Transverse colon (tissue), 4 donors: ENCODE results near the gene ZBTB9. TPM values are rescaled to one million over a fixed set of nuclear protein-coding genes. Genes with fewer than 3 reads are reported as not detected.

Experiments used
- DNase-seq: peaks from one replicate; pipeline ENCODE4 v3.0.0-alpha.2; 2019
- H3K27ac ChIP-seq, 4 donors: fragments of 200-600 bp; sonication (generic); 2 replicates each; pipeline ENCODE4 v1.5.1; 2016 to 2018; ENCODE audit warnings: inconsistent platforms in 4 of 4
- H3K27me3 ChIP-seq: fragments of 200-600 bp; sonication (generic); 2 replicates; pipeline ENCODE4 v1.5.1; 2017; ENCODE audit warnings: inconsistent platforms
- H3K36me3 ChIP-seq, 4 donors: fragments of 200-600 bp; sonication (generic); 2 replicates each; pipeline ENCODE4 v1.5.1; 2017 to 2019; ENCODE audit warnings: inconsistent platforms in 4 of 4
- H3K4me1 ChIP-seq, 4 donors: fragments of 200-600 bp; sonication (generic); 2 replicates each; pipeline ENCODE4 v1.5.1; 2017 to 2020; ENCODE audit warnings: inconsistent platforms in 4 of 4
- H3K4me3 ChIP-seq, 4 donors: fragments of 200-600 bp; sonication (generic); 1 replicate in 1 of 4; 2 replicates in 3 of 4; pipeline versions ENCODE4 v1.5.1 to v1.6.1; 2017 to 2019; ENCODE audit warnings: inconsistent platforms in 4 of 4
- H3K9me3 ChIP-seq, 2 donors: fragments of 200-600 bp; sonication (generic); 2 replicates each; pipeline ENCODE4 v1.5.1; 2017 to 2019; ENCODE audit warnings: inconsistent platforms in 2 of 2
- CTCF ChIP-seq, 5 experiments: fragments of 200-600 bp in 3 of 5; fragments of 450-650 bp in 2 of 5; sonication (generic) in 3 of 5; IDR thresholded peaks; 1 replicate in 2 of 5; 2 replicates in 3 of 5; pipeline ENCODE4 v1.5.1; 2016 to 2017; ENCODE audit warnings: antibody characterized with exemption in 5 of 5, inconsistent platforms in 3 of 5, mild to moderate bottlenecking in 2 of 5, moderate library complexity in 1 of 5
- EP300 ChIP-seq: sonication (generic); formaldehyde crosslinking; IDR thresholded peaks from one replicate; pipeline ENCODE4 v1.6.1; 2017; ENCODE audit warnings: antibody characterized with exemption, low read depth
- POLR2A ChIP-seq: fragments of 450-650 bp; IDR thresholded peaks from one replicate; pipeline ENCODE4 v1.6.1; 2016; ENCODE audit warnings: antibody characterized with exemption, mild to moderate bottlenecking, moderate library complexity
- POLR2AphosphoS5 ChIP-seq, 3 donors: sonication (generic); formaldehyde crosslinking; IDR thresholded peaks; one replicate each; pipeline ENCODE4 v1.6.1; 2016; ENCODE audit warnings: antibody characterized with exemption in 3 of 3
- WGBS, 2 donors: methylation state at CpG; one replicate each; pipeline ENCODE4 v1.1.5; 2018; ENCODE audit warnings: low coverage in 1 of 2; 5-methylcytosine and 5-hydroxymethylcytosine counted together
- in situ Hi-C, 4 donors: fragments of 200-750 bp; cut with MboI; loops; one replicate each; pipeline versions ENCODE4 v1.15.0 to v1.15.1; 2017; ENCODE audit warnings: low sequenced_read_pairs in 3 of 4, low pct_ligation_motif_present in 1 of 4, low pct_unique_long_range_greater_than_20kb in 1 of 4
- intact Hi-C: fragments of 100-400 bp; cut with DNase I; formaldehyde crosslinking; loops from one replicate; pipeline ENCODE4 v1.15.1; 2023; ENCODE audit warnings: low total_unique reads
- total RNA-seq, 4 donors: library from RNA; depleted of rRNA; stranded (reverse); fragments of >200 nt; gene quantifications; one replicate each; pipeline ENCODE4 v1.1.0, GENCODE V29; 2016

Gene ZBTB9
- total RNA-seq, 4 donors from 2014 or later: 2.2 to 3.2 TPM; not detected in 2

DNA sequence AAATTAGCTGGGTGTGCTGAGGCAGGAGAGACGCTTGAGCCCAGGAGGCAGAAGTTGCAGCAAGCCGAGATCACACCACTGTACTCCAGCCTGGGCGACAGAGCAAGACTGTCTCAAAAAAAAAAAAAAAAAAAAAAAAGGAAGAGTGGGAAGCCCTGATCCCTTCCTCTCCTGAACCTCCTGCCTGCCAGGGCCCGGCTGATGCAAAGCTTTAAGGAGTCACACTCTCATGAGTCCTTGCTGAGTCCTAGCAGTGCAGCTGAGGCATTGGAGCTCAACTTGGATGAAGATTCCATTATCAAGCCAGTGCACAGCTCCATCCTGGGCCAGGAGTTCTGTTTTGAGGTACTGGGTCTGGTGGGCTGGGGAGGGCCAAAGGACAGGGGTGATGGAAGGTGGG lies 19.4 kb upstream of the ZBTB9 start:
- Histone ChIP-seq H3K27me3 (no peaks in the 10 kb centered on the region), H3K9me3 (no peaks in the 10 kb centered on the region), H3K36me3 (peaks cover 0 to 28% (median 0%) of the 10 kb centered on the region in 4 donors), H3K27ac (no peak overlapping the region), H3K4me1 (peaks cover 4 to 20% (median 14%) of the 10 kb centered on the region in 4 donors), H3K4me3 (no peak overlapping the region)
- in situ Hi-C loops (no loop called here), intact Hi-C loops (no loop called here)
- WGBS, 2 donors: 77 to 86% methylated on average over 4 of the region's 4 CpGs
- no peak for DNase-seq
- no peak for TF ChIP-seq CTCF (IDR thresholded peaks at IDR 0.05)
- TF ChIP-seq EP300: no peak
- no peak for TF ChIP-seq POLR2A
- no peak for TF ChIP-seq POLR2AphosphoS5 (IDR thresholded peaks at IDR 0.05)

DNA sequence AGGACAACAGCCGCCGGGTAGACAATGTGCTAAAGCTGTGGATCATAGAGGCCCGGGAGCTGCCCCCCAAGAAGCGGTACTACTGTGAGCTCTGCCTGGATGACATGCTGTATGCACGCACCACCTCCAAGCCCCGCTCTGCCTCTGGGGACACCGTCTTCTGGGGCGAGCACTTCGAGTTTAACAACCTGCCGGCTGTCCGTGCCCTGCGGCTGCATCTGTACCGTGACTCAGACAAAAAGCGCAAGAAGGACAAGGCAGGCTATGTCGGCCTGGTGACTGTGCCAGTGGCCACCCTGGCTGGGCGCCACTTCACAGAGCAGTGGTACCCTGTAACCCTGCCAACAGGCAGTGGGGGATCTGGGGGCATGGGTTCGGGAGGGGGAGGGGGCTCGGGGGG lies 16.7 kb upstream of the ZBTB9 start:
- no peak overlapping the region for H3K4me3 ChIP-seq
- in situ Hi-C loops: no loop called here
- H3K4me1 ChIP-seq: peaks cover 0 to 6% (median 0%) of the 10 kb centered on the region in 4 donors
- H3K27me3 ChIP-seq: no peaks in the 10 kb centered on the region
- no peaks in the 10 kb centered on the region for H3K9me3 ChIP-seq
- H3K36me3 ChIP-seq: peaks cover 0 to 28% (median 0%) of the 10 kb centered on the region in 4 donors
- H3K27ac ChIP-seq: no peak overlapping the region
- whole genome bisulfite sequencing, 2 donors: 96% methylated on average over 15 of the region's 18 CpGs; no CpG with 5 or more reads in 1 of the 2 donors
- no peak for TF ChIP-seq EP300
- no peak for TF ChIP-seq CTCF (IDR thresholded peaks at IDR 0.05)
- TF ChIP-seq POLR2A: no peak
- TF ChIP-seq POLR2AphosphoS5 (IDR thresholded peaks at IDR 0.05): no peak
- no peak for DNase-seq
- intact Hi-C loops: no loop called here

GRCh38 chr6:33438978-33439594 lies 15.3 kb upstream of the ZBTB9 start:
- peaks cover 0 to 28% (median 0%) of the 10 kb centered on the region in 4 donors for H3K36me3 ChIP-seq
- WGBS, 2 donors: 94 to 100% methylated on average over 3 of the region's 3 CpGs
- no peaks in the 10 kb centered on the region for H3K27me3 ChIP-seq
- DNase-seq: no peak
- no peak overlapping the region for H3K27ac ChIP-seq
- TF ChIP-seq POLR2A (no peak), POLR2AphosphoS5 (IDR thresholded peaks at IDR 0.05) (no peak), EP300 (no peak), CTCF (IDR thresholded peaks at IDR 0.05) (no peak)
- H3K4me1 ChIP-seq: no peaks in the 10 kb centered on the region
- in situ Hi-C loops: no loop called here
- no peak overlapping the region for H3K4me3 ChIP-seq
- no peaks in the 10 kb centered on the region for H3K9me3 ChIP-seq
- intact Hi-C loops: no loop called here

GRCh38 chr6:33439956-33440648 lies 14.3 kb upstream of the ZBTB9 start:
- intact Hi-C loops: no loop called here
- in situ Hi-C loops: no loop called here
- peaks cover 0 to 28% (median 0%) of the 10 kb centered on the region in 4 donors for H3K36me3 ChIP-seq

More at GRCh38 chr6:33439956-33440648, 14.3 kb upstream of the ZBTB9 start:
- no peak for DNase-seq
- H3K4me3 ChIP-seq: no peak overlapping the region
- no peaks in the 10 kb centered on the region for H3K27me3 ChIP-seq
- no peak overlapping the region for H3K27ac ChIP-seq
- no peak for TF ChIP-seq EP300
- no peak for TF ChIP-seq CTCF (IDR thresholded peaks at IDR 0.05)
- TF ChIP-seq POLR2A: no peak
- no peak for TF ChIP-seq POLR2AphosphoS5 (IDR thresholded peaks at IDR 0.05)
- H3K9me3 ChIP-seq: no peaks in the 10 kb centered on the region
- 76 to 93% methylated on average over 2 to 9 of the region's 9 CpGs for WGBS, 2 donors
- no peaks in the 10 kb centered on the region for H3K4me1 ChIP-seq
